NCI-H2171 (cell line): Measurements from ENCODE around the gene RAP2B.
A peak's percentile ranks its signal among the peaks of the same experiment; 100 is the strongest.
"Not testable (repeated sequence)": the region's sequence is repeated elsewhere in the genome, so short reads cannot be mapped to it uniquely, and the experiment has no call there.

Source experiments
- DNase-seq: peaks from one replicate; lab custom pipeline; 2025; lab: John Stamatoyannopoulos, UW

The RAP2B gene

DNA sequence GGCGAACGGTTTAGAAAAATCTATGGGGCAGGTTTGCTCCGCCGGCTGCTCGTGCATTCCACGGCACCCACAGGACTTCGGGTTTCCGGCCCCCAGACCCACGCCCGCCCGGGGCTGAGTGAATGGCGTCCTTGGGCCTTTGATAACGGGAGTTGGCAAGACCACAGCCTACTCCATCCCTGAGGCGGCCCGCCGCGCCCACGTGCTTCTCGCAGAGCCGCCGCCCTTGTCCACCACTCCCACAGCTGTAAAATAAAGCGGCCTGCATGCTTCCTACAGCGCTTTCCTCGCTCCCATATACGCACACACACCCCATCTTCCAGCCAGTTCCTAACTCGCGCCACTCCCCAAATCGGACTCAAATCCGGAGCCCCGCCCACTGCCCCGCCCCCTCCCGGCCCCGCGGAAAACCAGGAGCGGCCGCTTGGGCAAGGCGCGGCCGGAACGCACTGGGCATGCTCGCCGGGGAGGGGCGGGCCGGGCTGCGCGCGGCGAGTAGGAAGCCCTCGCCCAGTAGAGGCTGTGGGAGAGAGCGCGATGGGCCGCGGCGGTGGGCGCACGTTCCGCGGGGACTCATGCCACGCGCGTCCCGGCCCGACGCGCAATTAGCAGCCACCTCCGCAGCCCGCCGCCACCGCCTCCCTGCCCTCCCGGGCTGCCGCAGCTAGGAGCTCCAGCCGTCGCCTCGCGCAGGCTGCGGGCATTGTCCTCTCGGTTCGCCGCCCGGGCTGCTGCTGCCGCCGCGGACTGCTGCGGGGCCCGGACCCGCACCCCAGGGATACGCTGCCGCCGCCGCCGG lies at the start of gene RAP2B:
RAP2B (plus strand) TSS at position 513 of the 799 bp plus-strand sequence. CDS start 468 bp downstream, outside the sequence.
- DNase-seq, result peak; percentile 64

GRCh38 chr3:153113541-153113940 lies 48.5 kb upstream of the RAP2B start:
- DNase-seq, result no peak

- DNase-seq, result not testable (repeated sequence)
These were observed 47.8 kb upstream of the RAP2B start for GRCh38 chr3:153114270-153114669.

DNA sequence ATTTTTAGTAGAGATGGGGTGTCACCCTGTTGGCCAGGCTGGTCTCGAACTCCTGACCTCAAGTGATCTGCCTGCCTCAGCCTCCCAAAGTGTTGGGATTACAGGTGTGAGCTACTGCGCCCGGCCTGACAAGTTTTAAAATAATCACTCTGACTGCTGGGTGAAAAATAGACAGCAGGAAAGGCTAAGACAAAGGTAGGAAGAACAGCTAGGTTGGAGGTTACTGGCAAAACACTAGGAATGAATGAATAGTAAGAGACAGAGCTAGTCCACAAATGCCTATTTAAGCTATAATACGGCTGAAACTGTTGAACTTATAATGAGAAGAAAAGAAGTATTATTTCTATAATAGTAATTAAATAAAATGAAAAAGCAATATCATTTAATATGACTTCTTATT lies 46.7 kb upstream of the RAP2B start:
- DNase-seq, result no peak

- no peak for DNase-seq
These were observed 34.2 kb upstream of the RAP2B start for GRCh38 chr3:153127788-153128187.

DNA sequence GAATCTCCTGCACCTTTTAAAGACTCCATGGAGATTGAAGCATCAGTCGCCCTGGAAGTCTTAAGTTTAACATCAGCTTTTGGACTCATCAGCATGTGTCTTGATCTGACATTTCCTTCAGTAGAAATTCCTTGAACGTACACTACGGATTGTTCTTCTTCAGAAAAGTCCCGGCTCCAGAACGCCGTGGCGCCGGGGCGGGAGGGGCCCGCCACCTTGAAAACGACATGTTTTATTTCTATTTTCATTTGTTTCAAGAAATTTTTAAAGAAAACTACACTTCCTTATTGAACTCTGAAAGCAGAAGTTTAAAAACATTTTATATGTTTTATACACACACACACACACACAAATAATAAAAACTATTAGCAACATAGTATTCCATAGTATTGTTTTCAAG lies 32.6 kb upstream of the RAP2B start:
- no peak for DNase-seq

DNA sequence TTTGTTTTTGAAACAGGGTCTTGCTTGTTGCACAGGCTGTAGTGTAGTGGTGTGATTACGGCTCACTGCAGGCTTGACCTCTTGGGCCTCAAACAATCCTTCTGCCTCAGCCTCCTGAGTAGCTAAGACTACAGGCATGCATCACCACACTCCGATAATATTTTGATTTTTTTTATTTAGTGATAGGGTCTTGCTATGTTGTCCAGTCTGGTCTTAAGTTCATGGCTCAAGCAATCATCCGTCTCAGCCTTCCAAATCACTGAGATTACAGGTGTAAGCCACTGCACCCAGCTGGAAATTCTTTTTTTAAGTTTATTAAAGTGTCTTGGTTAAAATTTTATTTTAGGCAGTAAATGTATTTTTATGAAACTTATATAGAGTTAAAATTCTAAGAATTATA lies 32.2 kb upstream of the RAP2B start:
- no peak for DNase-seq

GRCh38 chr3:153130312-153130977 lies 31.6 kb upstream of the RAP2B start:
- DNase-seq, result no peak

DNA sequence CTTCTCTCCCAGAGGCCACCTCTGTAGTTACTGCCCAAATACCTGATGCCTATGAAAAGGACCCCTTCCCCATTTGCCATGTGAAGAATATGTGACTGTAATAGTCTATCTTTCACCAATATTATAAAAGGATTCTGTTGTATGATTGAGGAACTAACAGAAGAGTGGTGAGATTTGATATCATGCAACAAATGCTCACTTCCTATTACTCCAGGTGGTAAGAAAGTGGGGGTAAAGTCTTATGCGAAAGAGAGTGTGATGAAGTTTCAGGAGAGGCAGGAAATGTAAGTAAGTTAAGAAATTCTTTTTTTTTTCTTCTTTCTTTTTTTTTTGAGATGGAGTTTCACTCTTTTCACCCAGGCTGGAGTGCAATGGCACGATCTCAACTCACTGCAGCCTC lies 24.4 kb upstream of the RAP2B start:
- DNase-seq, result no peak

DNA sequence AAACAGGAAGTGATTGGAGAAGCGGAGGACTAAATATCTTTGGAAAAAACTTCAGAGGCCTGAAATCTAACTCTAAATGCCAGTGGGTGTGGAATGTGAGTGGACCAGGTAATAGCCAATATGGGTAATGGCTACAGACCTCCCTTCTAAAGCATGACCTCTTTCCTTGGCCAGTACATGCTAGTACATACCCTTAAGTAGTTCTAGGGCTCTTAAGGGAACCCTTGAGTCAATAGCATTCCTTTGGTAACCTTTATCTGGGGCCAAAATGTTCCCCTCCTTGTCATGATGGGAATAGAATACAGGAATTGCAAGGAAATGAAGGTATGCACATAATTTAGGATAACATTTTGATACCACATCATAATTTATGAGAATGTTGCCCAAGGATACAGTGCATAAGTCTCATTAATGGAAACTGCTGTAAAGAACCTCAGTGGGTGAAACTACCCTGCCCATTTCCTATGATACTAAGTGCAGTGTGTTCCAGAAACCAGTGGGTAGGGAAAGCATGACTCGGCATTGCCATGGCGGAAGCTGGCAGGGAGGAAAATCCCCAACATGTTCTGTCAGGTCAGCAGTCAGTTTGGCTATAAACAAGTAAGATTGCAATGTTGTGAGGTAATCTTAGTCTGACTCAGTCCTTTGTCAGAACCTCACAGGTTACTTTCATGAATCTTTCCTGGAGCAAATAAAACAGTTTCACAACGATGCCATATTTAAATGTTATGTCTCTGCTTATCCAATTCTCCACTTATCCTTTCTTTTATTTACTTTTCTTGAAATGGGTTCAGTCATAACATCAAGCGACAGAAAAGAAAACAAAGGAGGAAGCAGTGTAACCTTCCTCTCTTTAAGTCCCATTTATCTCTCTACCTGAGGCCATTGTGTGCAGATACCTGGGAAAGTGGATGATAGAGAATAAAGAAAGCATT lies 23.5 kb upstream of the RAP2B start:
- no peak for DNase-seq

- DNase-seq, result no peak
These were observed 19.1 kb upstream of the RAP2B start for GRCh38 chr3:153142961-153143360.

DNA sequence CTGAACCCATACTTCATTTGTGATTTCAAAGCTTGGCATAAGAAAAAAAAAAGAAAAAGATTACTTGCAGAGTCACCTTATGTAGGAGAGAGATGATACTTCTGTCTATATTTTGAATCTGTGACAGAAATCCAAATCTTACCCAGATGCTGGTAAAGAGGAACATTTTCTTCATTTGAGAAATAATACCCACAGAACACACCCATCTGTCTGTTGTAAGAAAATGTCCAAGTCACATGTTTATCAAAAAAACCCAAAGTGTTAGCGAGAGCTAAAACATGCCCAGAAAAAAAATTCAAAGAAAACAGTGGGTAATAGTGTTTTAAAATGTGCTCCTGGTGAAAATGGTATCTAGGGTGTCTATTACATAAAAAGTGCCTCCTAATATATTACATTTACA lies 18.0 kb upstream of the RAP2B start:
- DNase-seq, result no peak

DNA sequence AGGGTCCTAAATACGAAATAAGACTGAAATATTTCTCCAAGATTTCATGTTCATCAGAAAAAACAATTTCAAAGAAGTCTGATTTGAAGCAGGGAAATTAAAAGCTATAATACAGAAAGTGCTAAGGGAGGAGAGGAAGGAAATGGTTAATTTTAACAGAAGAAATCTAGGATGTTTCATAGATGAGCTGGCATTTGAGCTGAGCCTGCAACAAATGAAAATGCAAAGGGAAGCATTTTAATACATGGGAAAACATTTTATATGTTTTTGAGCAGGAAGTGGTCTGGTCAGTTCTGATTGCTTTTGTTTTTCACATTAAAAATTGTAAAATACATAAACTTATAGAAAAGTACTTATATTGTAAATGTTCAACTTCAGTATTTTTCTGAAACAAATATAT lies 17.2 kb upstream of the RAP2B start:
- DNase-seq, result no peak

- no peak for DNase-seq
These were observed 16.6 kb upstream of the RAP2B start for GRCh38 chr3:153145454-153145853.

- no peak for DNase-seq
These were observed 15.6 kb upstream of the RAP2B start for GRCh38 chr3:153146191-153147053.

GRCh38 chr3:153150991-153151390 lies 11.0 kb upstream of the RAP2B start:
- no peak for DNase-seq

GRCh38 chr3:153155786-153156185 lies 6.2 kb upstream of the RAP2B start:
- DNase-seq, result not testable (repeated sequence)

GRCh38 chr3:153158189-153158588 lies 3.8 kb upstream of the RAP2B start:
- no peak for DNase-seq

- no peak for DNase-seq
These were observed 2.9 kb upstream of the RAP2B start for GRCh38 chr3:153158961-153159735.

DNA sequence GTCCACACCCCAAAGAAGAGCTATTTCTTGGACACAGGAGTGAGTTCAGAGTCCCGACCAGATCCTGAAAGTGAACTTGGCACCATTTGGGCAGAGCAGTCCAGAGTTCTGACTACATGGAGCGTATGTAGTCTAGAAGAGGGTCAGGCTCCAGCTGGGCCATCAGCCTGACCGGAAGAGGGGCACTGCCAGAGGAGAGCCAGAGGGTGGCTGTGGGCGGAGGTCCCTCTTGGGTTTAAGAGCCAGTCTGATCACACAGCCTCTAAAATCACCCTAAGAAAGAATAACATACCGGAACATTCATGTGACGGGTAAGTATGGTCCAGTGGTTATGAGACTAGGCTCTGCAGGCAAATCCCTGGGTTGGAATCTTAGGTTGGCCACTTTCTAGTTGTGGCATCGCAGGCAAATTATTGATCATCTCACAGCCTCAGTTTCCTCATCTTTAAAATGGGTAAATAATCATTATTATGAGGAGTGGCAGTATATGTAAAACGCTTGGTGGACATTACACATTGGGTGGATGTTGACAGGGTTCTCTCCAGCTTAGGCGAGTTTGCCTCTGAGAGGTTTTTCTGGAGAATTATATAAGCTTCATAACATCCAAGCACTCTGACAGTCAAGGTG lies 2.1 kb upstream of the RAP2B start:
- DNase-seq, result no peak
